NCI-H2107 treated with DMSO at 0.1 percent for 48 hours (cell line): ENCODE measurements around the gene PSME3IP1.
"Not testable (repeated sequence)": the region's sequence is repeated elsewhere in the genome, so short reads cannot be mapped to it uniquely, and the experiment has no call there.

ENCODE experiments used
- DNase-seq: peaks from one replicate; lab custom pipeline; 2025; ENCODE audit not compliant: unreplicated experiment; lab: John Stamatoyannopoulos, UW

Gene PSME3IP1

DNA sequence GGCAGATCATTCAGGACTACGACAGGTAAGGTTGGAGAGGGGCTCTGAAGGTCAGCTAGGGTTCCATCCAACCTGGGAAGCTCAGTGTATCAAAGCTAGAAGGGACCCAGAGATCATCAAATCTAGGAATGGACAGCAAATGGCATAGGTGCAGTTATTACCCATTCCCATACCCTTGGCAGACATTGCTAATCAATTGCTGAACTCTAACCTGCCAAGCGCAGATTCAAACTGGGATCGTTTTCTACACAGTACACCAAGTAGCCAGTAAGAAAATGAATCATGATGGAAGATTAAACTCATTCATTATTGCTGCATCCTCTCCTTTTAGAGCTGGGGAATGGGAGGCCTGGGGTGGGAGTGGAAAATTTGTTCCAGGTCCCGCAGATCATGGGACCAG, 59.9 kb downstream of the PSME3IP1 start:
- no peak for DNase-seq

DNA sequence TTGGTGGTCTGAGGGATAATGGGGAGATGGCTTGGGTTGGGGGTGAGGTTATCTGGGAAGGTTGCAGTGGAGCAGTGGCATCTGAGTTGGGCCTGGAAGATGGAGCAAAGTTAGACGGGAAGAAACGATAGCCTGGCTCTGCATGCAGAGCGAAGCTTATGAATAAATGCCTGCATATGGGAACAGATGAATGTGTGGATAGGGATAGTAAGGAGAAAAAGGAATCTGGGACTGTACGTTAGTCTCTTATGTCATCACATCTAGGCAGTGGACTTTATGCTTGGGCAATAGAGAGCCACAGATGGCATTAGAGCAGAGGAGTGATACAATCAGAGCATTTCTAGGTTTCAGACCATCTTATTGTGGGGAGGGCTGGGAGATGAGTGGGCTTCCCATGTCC, 60.5 kb downstream of the PSME3IP1 start:
- DNase-seq: no peak

DNA sequence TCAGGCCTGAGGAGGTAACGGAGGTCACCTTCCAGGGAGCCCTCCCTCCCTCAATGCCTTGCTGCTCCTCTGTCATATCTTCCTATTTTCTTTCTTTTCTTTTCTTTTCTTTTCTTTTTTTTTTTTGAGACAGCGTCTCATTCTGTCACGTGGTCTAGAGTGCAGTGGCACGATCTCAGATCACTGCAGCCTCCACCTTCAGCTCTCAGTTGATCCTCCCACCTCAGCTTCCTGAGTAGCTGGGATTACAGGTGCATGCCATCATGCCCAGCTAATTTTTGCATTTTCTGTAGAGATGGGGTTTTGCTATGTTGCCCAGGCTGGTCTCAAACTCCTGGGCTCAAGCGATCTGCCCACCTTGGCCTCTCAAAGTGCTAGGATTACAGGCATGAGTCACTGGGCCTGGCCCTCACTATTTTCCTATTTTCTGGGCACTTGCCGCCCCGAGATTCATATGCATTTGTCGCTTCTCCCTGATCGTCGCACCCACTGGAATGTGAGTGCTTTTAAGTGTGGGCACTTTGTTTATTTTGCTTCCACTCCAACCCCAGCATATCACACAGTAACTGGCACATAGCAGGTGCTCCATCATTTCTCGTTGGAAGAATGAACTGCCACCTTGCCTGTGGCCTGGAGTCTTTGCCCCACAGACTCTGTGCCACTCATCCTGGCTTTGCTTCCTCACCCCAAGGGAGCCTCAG, 61.7 kb downstream of the PSME3IP1 start:
- DNase-seq: no peak

DNA sequence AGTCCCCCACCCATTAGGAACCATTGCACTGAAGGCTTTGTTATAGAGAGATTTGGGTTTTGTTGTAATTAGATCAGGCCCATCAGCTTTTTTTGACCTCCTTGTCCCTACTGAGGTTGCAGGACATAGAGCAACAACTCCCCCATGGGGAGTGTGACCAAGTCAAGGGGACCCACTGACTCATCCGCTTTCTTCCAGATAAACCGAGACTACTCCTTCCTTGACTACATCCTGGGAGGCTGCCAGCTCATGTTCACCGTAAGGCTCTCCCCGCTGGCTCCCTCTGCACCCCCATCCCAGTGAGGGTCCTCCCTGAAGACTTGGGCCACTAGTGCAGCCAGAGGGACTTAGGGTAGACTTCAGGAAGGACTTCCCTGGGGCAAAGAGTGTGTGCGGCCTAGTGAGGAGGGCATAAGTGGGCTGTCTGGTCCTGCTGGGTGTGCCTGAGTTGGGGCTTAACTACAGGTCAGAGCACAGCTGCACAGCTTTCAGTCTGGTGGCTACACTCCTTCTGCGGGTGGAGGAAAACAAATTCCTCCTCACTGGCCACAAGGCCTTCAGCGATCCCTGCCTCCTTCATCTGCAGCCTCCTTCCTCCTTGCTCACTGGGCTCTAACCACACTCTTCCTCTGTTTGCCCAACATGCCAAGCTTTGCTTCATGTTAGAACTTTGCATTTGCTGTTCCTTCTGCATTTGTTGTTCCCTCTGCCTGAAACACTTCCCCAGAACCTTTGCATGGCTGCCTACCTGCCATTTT, 62.4 kb downstream of the PSME3IP1 start:
- no peak for DNase-seq

DNA sequence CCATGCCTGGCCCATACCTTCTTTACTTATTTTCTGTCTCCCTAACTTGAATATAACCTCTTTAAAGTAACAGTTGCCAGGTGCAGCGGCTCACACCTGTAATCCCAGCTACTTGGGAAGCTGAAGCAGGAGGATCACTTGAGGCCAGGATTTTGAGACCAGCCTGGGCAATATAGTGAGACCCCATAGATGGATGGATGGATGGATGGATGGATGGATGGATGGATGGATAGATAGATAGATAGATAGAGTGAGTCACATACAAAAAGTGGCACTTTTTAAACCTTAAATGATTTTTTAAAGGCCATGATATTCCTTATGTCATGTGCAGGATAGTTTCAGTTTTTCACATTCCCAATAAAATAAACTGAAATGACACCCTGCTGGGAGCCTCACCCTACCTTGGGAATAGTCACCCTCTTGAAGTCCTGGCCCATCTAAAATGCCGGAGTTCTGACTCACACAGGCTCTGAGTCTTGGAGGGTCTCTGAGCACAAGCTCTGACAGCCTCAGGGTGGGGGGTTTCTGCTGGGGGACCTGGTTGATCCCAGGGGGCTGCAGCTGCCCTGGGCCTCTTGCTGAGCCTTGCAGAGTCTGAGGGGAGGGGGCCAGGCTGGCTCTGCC, 67.3 kb downstream of the PSME3IP1 start:
- DNase-seq: no peak

DNA sequence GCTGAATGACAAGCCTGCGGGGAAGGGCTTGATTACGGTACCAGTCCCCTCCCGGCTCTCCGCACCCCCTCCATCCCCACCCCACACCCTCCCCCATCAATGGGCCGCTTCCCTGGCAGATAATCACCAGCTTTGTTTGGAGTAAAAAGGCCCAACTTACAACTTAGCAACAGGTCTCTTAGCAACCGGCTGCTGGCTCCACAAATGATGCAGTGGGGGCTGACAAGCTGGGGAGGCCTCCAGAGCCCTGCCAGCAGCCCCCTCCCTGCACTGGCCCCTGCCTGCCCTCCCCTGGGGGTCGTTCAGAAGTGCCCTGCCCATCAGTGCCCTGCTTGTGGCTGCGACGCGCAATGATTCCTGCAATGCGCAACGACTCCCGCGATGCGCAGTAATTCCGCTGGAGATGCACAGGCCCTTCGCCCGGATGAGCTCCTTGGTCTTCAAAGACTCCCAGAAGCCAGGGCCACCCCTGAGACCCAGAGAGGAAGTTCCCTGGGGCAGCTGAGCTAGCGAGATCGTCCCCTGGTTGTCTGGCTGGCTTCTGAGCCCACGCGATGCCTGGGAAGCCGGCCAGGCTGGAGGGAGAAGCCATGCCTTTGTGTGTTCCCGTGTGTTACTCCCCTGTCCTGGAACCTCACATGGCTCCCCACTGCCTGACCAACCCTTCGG, 70.2 kb downstream of the PSME3IP1 start:
- DNase-seq: peak; percentile 48

DNA sequence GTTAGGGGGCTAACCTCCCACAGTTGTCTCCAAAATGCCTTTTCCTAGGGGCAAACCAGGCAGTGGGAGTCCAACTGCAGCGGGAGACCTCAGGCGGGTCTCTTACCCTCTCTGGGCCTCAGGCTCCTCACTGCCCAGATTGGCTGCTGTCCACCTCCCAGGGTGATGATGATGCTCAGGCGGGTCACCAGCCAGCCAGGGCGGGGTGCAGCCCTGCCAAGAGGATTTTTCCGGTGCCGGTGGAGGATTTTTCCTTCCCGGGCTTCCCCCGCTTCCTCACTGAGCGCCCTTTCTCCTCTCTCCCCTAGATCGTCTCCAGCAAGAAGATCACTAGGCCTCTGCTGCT, 70.7 kb downstream of the PSME3IP1 start:
- DNase-seq: no peak

DNA sequence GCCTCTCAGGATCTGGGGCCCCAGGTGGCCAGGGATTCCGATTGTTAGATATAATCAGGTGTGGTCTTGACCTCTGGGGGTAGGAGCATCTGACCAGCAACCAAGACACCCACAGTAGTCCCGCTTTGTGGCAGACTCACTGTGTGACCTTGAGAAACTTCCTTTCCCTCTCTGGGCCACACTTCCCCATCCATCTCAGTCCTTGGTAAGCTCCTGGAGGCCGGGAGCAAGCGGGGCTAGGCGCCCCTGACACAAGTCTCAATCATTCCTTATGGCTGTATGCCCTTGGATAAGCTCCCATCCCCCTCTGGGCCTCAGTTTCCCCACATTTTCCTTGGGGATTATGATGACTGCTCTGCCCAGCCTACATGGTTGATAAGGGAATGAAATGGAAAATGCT, 72.2 kb downstream of the PSME3IP1 start:
- DNase-seq: no peak

DNA sequence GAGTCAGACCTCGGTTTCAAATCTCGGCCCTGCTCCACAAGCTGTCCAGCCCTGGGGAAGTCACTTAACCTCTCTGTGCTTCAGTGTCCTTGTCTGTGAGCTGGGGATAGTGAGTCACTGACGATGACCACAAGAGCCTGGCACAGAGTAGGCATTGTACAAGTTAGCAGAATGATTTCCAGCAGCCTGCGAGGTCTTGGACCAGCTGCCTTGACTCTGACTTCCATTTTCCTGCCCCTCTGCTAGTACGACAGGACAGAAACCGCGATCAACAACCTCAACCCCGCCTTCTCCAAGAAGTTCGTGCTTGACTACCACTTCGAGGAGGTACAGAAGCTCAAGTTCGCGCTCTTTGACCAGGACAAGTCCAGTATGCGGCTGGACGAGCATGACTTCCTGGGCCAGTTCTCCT, 72.8 kb downstream of the PSME3IP1 start:
- DNase-seq: no peak

DNA sequence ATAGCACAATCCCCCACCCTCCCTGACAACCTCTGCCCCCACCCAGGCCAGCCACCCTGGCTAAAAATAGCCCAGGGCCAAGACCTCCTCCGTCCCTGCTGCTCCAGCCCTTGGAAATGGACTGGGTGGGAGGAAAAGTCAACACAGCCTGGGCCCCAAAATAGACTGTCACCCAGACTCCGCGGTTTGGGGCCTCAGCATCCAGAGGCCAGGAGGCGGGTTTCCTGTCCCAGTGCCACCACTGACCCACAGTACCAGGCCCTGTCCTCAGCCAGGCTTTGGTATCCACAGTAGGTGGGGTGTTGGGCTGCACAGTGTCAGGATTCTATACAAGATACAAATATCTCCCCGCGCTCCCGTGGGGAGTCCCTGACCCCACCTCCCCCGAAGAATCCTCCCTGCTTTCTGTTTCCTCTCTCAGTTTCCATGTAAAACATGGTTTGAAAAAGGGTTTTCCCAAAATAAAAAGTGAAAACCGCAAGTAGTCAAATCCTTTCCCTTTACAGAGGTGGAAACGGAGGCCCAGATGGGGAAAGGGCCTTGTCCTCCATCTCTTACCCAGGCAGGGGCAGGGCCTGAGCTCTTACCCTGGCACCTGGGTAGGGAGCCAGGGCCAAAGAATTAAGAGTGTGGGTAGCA, 73.3 kb downstream of the PSME3IP1 start:
- DNase-seq: no peak

DNA sequence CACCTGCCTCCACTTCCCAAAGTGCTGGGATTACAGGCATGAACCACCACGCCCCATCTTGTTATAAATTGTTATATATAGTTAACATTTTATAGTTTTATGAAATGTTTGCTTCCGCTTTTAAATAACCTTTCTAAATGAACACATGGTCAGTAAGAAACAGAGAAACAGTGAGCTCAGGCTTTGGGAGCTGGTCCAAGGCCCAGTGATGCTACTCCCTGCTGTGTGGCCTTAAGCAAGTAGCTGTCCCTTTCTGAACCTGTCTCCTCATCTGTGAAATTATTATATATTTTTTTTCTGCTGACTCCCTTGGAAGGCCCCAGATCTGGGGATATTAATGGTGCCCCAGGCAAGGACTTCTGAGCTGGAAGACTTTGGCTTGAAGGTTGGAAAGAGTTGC, 74.4 kb downstream of the PSME3IP1 start:
- no peak for DNase-seq

DNA sequence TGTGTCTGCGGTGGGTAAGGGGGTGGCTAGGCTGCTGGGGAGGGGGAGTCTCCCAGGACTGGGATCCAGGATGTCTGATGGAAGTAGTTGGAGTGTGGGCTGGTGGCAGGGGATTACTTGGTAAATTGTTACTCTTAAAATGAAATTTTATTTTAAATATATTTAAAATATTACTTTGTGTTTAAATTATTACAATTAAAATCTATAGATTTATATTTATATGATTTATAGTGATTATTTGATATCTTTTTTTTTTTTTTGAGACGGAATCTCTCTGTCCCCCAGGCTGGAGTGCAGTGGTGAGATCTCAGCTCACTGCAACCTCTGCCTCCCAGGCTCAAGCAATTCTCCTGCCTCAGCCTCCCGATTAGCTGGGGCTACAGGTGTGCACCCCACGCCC, 74.9 kb downstream of the PSME3IP1 start:
- no peak for DNase-seq

DNA sequence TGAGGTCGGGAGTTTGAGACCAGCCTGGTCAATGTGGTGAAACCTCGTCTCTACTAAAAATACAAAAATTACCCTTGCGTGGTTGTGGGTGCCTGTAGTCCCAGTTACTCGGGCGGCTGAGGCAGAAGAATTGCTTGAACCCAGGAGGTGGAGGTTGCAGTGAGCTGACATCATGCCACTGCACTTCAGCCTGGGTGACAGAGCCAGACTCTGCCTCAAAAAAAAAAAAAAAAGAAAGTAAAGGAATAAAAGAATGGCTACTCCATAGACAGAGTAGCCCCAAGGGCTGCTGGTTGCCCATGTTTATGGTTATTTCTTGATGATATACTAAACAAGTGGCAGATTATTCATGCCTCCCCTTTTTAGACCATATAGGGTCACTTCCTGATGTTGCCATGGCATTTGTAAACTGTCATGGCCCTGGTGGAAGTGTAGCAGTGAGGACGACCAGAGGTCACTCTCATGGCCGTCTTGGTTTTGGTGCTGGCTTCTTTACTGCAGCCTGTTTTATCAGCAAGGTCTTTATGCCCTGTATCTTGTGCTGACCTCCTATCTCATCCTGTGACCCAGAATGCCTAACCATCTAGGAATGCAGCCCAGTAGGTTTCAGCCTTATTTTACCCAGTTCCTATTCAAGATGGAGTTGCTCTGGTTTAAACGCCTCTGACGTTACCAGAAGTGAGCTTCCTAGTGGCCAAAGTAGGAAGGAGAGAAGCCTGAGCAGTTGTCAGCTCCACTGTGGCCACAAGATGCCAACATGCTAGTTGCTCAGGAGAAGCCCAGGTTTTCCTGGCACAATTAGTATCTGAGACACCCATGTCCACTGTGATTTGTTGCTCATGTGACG, 76.4 kb downstream of the PSME3IP1 start:
- DNase-seq: not testable (repeated sequence)

DNA sequence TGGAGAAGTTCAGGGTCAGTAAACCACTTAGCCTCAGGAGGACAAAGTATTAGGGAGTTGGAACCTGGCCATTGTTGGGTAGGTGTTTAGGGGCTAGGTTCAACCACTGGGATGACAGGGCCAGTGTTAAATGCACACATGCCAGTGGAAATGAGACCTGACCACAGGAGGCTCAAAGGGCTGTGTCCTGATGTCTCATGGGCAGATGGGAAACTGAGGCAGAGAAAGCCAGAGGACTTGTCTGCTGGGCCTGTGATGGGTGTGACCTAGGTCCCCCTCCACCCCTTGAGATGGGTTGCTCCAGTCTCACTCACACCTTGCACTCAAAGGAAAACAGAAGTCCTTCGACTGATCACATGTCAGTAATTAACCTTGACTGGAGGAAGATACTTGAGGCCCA, 77.4 kb downstream of the PSME3IP1 start:
- no peak for DNase-seq

DNA sequence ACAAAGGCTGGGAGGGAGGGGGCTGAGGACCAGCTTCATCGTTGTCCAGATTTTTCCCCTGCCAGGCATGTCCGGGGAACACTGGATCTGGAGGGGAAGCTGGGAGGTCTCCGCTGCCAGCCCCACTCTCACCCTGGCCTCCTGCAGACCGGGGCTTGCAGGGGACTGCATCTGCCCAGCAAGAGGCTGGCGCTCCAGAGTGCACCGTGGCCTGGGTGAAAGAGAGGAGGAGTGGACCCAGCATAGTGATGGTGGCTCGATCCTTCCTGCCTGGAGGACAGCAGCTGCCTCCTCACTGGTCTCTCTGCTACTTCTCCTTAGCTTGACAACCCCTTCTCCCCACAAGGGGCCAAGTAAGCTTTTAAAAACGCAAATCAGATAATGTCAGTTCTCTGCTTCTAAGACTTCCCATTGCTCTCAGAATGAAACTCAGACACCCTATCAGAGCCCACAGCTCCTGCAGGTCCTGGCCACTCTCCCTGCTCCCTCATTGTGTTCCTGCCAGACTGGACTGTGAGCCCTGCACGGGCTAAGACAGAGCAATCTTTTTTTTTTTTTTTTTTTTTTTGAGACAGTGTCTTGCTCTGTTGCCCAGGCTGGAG, 78.4 kb downstream of the PSME3IP1 start:
- no peak for DNase-seq

DNA sequence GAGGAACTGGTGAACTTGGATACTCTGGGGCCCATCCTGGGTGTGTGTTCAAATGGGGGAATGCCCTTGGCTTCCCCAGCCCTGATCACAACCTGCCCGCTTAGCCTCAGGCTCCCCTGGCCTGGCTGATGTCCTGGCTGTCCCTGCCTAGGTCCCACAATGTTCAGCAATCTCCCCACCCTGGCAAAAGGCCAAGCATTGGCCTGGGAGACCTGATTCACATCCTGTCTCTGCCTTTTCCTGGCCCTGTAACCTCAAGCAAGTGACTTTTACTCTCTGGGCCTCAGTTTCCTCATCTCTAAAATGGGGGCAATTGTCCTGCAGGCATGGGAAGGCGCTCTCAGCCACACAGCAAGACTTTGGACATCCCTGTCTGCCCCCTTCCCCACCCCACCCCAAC, 79.1 kb downstream of the PSME3IP1 start:
- DNase-seq: no peak

DNA sequence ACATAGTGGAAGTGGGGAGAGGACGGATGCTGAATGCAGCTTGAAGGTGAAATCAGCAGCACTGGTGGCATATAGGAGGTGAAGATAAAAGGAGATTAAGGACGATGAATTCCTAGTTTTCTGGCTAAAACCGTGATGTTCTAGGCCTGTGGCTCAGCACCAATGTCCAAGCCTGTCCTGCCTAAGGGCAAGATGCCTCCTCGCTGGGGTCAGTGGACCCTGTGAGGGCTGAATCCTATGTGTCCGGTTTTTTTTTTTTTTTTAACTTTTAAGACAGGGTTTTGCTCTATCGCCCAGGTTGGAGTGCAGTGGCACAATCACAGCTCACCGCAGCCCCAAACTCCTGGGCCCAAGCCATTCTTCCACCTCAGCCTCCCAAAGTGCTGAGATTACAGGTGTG, 80.7 kb downstream of the PSME3IP1 start:
- no peak for DNase-seq

DNA sequence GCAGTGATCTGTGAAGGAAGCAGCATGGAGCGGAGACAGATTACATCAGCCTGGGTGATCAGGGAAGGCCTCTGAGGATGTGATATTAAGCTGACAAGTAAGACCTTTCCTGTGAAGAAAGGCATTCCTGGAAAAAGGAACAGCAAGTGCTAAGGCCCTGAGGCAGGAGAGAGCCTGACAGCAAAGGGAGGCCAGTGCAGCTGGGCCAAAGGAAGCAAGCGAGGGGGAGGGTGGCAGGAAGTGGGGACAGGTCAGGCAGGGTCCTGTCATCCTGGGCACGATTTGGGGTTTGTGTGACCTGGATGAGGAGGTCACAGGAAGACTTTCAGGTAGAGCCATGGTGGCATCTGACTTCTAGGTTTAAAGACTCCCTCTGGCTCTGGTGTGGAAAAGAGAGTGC, 81.1 kb downstream of the PSME3IP1 start:
- no peak for DNase-seq

DNA sequence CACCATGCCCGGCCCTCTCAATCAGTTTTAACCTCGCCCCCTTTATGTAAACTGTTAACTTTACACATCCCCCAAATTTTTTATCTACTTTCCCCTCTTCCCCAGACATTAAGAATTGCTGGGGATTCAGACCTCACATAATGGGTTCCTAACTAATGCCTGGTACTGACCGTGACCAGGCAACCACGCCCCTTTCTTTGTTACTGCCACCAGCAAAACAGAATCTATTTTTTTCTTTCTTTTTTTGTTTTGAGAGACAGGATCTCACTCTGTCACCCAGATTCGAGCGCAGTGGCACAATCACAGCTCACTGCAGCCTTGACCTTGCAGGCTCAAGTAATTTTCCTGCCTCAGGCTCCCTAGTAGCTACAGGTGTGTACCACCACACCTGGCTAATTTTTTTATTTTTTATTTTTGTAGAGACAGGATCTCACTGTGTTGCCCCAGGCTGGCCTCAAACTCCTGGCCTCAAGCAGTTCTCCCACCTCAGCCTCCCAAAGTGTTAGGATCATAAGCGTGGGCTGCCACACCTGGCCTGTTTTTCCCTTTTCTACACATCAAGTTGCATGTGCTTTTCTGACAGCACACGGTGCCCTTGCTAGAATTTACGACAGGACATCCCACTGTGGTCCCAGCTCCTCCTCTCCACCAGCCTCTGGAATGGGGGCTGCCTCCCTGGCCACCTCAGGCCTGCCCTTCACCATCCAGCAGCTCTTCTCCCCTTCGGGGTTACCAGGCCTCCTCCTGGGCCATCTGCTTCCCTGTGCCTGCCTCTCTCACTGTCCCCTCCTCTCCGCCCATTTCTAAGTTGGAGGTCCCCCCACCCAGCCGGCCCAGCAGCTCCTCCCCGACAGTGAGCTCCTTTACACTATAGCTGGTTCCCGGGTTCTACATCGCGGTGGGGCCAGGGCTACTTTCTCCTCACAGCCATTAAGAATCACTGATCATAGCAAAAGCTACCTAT, 82.7 kb downstream of the PSME3IP1 start:
- no peak for DNase-seq
